Stimulated activated CD4-positive, alpha-beta T cell treated with anti-CD3 and anti-CD28 coated beads, Interleukin-12 subunit alpha, Interleukin-12 subunit beta, amount 100 ng/mL, for 4 hours (primary cell): ENCODE results near the gene CDKN2A.

ENCODE experiments used
- DNase-seq: peaks from one replicate; pipeline ENCODE4 v3.0.0-alpha.2; 2020

The CDKN2A gene

GRCh38 chr9:22005702-22006606 lies 11.8 kb upstream of the CDKN2A start:
- DNase-seq = no peak

- DNase-seq = no peak
These were observed 11.0 kb upstream of the CDKN2A start for GRCh38 chr9:22005021-22005701.

- DNase-seq = no peak
These were observed 7.8 kb upstream of the CDKN2A start for GRCh38 chr9:22002038-22002437.

GRCh38 chr9:21998026-21998425 lies 3.8 kb upstream of the CDKN2A start:
- DNase-seq = no peak

- no peak for DNase-seq
These were observed 3.3 kb upstream of the CDKN2A start for GRCh38 chr9:21997480-21997879.

- no peak for DNase-seq
These were observed 2.7 kb upstream of the CDKN2A start for GRCh38 chr9:21996858-21997257.

GRCh38 chr9:21996438-21996837 lies 2.2 kb upstream of the CDKN2A start:
- no peak for DNase-seq

GRCh38 chr9:21995666-21996398 lies 1.6 kb upstream of the CDKN2A start:
- no peak for DNase-seq

- DNase-seq = peak; percentile 56
These were observed 944 bp upstream of the CDKN2A start for GRCh38 chr9:21995006-21995665.

- no peak for DNase-seq
These were observed 389 bp upstream of the CDKN2A start, which contains the start of gene CDKN2B-AS1 for GRCh38 chr9:21994556-21995005. Gene CDKN2B-AS1, plus strand, starts transcription at chr9:21994791.

GRCh38 chr9:21993007-21993406 lies 1.2 kb downstream of the CDKN2A start:
- DNase-seq = no peak

- no peak for DNase-seq
These were observed 2.9 kb downstream of the CDKN2A start for GRCh38 chr9:21991072-21991959.

- DNase-seq = no peak
These were observed 4.6 kb downstream of the CDKN2A start for GRCh38 chr9:21989440-21990189.

GRCh38 chr9:21988056-21988990 lies 5.9 kb downstream of the CDKN2A start:
- DNase-seq = no peak

- DNase-seq = no peak
These were observed 8.1 kb downstream of the CDKN2A start for GRCh38 chr9:21985964-21986667.

GRCh38 chr9:21984101-21984500 lies 10.1 kb downstream of the CDKN2A start:
- no peak for DNase-seq

- DNase-seq = no peak
These were observed 10.6 kb downstream of the CDKN2A start for GRCh38 chr9:21983561-21983935.

- DNase-seq = no peak
These were observed 11.2 kb downstream of the CDKN2A start for GRCh38 chr9:21982861-21983560.
